K562 (cell line): ENCODE data around the gene SLC4A1. TPM values are rescaled to one million over a fixed set of nuclear protein-coding genes. Genes with fewer than 3 reads are reported as not detected.

Experiments used
- ATAC-seq: fragments of 200-7000 bp; cut with Tn5 transposase; 3 replicates; pipeline ENCODE4 v1.9.1; 2020; ENCODE audit warnings: moderate library complexity
- BruUV-seq: library from RNA; stranded (reverse); fragments of 400-500 nt; replicated peaks from 2 replicates; lab custom pipeline; 2021; lab: Mats Ljungman, UMichigan
- CTCF ChIA-PET: fragments of 300-600 bp; formaldehyde crosslinking; extraction: SDS; loops from one replicate; lab custom pipeline; 2021; ENCODE audit warnings: low intra/inter-chr PET ratio; lab: Yijun Ruan, JAX
- POLR2A ChIA-PET: fragments of 300-600, 350-650 bp; sonication (Branson Sonifier 250); formaldehyde crosslinking; extraction: SDS; loops from one replicate; lab custom pipeline; 2021; ENCODE audit warnings: antibody characterized with exemption, inconsistent platforms; lab: Yijun Ruan, JAX
- DNase-seq, 4 experiments: peaks; one replicate each; pipeline versions ENCODE4 v3.0.0 to v3.0.0-alpha.2; 2011 to 2018; ENCODE audit warnings: low spot score in 3 of 4, mixed read lengths in 3 of 4; ENCODE audit errors: extremely low read depth in 1 of 4
- FAIRE-seq: peaks from 2 replicates; lab custom pipeline; 2011; peaks lifted over from hg19 to GRCh38; lab: Jason Lieb, UNC
- H2AFZ ChIP-seq: 2 replicates; pipeline ENCODE4 v1.6.0; 2011; ENCODE audit warnings: low read depth, low read length, control low read depth, inconsistent platforms
- H3K27ac ChIP-seq: fragments of 200-600 bp; 3 replicates; pipeline ENCODE4 v1.8.0; 2011; ENCODE audit warnings: low read depth, mild to moderate bottlenecking, control low read depth, inconsistent platforms, low read length, moderate library complexity, mixed read lengths; ENCODE audit errors: extremely low read depth
- H3K27me3 ChIP-seq, 2 experiments: fragments of 300-600 bp in 1 of 2; 2 replicates in 1 of 2; 3 replicates in 1 of 2; pipeline versions ENCODE4 v1.6.0 to v1.8.0; 2011; ENCODE audit warnings: inconsistent platforms in 2 of 2, low read length in 2 of 2, mild to moderate bottlenecking in 1 of 2, mixed read lengths in 1 of 2, moderate library complexity in 1 of 2; ENCODE audit not compliant: control insufficient read depth in 2 of 2, insufficient read depth in 2 of 2
- H3K36me3 ChIP-seq: fragments of 300-600 bp; 3 replicates; pipeline ENCODE4 v1.8.0; 2011; ENCODE audit warnings: mild to moderate bottlenecking, low read length, inconsistent platforms; ENCODE audit not compliant: control insufficient read depth, insufficient read depth
- H3K4me1 ChIP-seq, 2 experiments: fragments of 200-600 bp in 1 of 2; replicated peaks in 1 of 2; 2 replicates in 1 of 2; 3 replicates in 1 of 2; pipeline versions ENCODE4 v1.5.1 to v1.8.0; 2011; ENCODE audit warnings: inconsistent platforms in 2 of 2, low read length in 2 of 2, mild to moderate bottlenecking in 1 of 2, mixed read lengths in 1 of 2, moderate library complexity in 1 of 2; ENCODE audit not compliant: control insufficient read depth in 2 of 2, insufficient read depth in 2 of 2
- H3K4me2 ChIP-seq: 2 replicates; pipeline ENCODE4 v1.6.1; 2011; ENCODE audit warnings: low read length, control low read depth, inconsistent platforms, mixed read lengths; ENCODE audit not compliant: insufficient read depth
- H3K4me3 ChIP-seq: fragments of 200-600 bp; sonication (generic), shearing (Covaris generic); 2 replicates; pipeline ENCODE4 v1.5.1; 2016; ENCODE audit warnings: control low read depth, inconsistent platforms
- H3K79me2 ChIP-seq: fragments of 200-600 bp; 3 replicates; pipeline ENCODE4 v1.8.0; 2011; ENCODE audit warnings: low read length, inconsistent platforms; ENCODE audit not compliant: control insufficient read depth, insufficient read depth
- H3K9ac ChIP-seq, 2 experiments: 2 replicates each; pipeline versions ENCODE4 v1.6.0 to v1.6.1; 2011; ENCODE audit warnings: low read depth in 2 of 2, low read length in 2 of 2, control low read depth in 1 of 2, inconsistent platforms in 1 of 2, mild to moderate bottlenecking in 1 of 2, mixed read lengths in 1 of 2; ENCODE audit not compliant: insufficient read depth in 1 of 2
- H3K9me1 ChIP-seq: one replicate; pipeline ENCODE4 v1.6.0; 2011; ENCODE audit warnings: inconsistent platforms, mild to moderate bottlenecking, low read length, moderate library complexity; ENCODE audit not compliant: control insufficient read depth, insufficient read depth
- H3K9me3 ChIP-seq: replicated peaks from 2 replicates; pipeline ENCODE4 v1.5.1; 2011; ENCODE audit warnings: low read depth, low read length, inconsistent platforms; ENCODE audit not compliant: control insufficient read depth, insufficient read depth
- H4K20me1 ChIP-seq: replicated peaks from 2 replicates; pipeline ENCODE4 v1.6.1; 2011; ENCODE audit warnings: low read length, inconsistent platforms, mixed read lengths; ENCODE audit not compliant: control insufficient read depth, insufficient read depth
- DNMT1 ChIP-seq: fragments of 450-650 bp; IDR thresholded peaks from 2 replicates; pipeline ENCODE4 v1.6.1; 2016; ENCODE audit warnings: antibody characterized with exemption, mild to moderate bottlenecking
- E2F8 ChIP-seq: fragments of 450-650 bp; IDR thresholded peaks from 2 replicates; pipeline ENCODE4 v1.7.1; 2018; ENCODE audit warnings: mild to moderate bottlenecking, low read depth; ENCODE audit not compliant: partially characterized antibody
- EHMT2 ChIP-seq: fragments of 450-650 bp; IDR thresholded peaks from 2 replicates; pipeline ENCODE4 v1.6.1; 2018; ENCODE audit warnings: antibody characterized with exemption
- ELF4 ChIP-seq: fragments of 450-650 bp; formaldehyde crosslinking; IDR thresholded peaks from 2 replicates; pipeline ENCODE4 v1.4.0; 2022; ENCODE audit warnings: missing genetic modification characterization
- ILK ChIP-seq: fragments of 450-650 bp; IDR thresholded peaks from 2 replicates; pipeline ENCODE4 v1.6.1; 2016; ENCODE audit warnings: missing genetic modification characterization, low read depth, mild to moderate bottlenecking, missing compliant biosample characterization, moderate library complexity, borderline replicate concordance
- JUN ChIP-seq, 2 experiments: sonication (generic) in 1 of 2; formaldehyde crosslinking in 1 of 2; IDR thresholded peaks; 2 replicates each; pipeline versions ENCODE4 v1.6.1 to v1.8.0; 2012 to 2022; ENCODE audit warnings: borderline replicate concordance in 2 of 2, mild to moderate bottlenecking in 2 of 2, improper control_type of control experiment in 1 of 2, low read depth in 1 of 2, low read length in 1 of 2, missing genetic modification reagents in 1 of 2
- KDM1A ChIP-seq, 2 experiments: fragments of 450-650 bp; IDR thresholded peaks; 2 replicates each; pipeline ENCODE4 v1.6.1; 2016; ENCODE audit warnings: mild to moderate bottlenecking in 2 of 2
- MCM2 ChIP-seq: fragments of 450-650 bp; IDR thresholded peaks from 2 replicates; pipeline ENCODE4 v1.6.1; 2017; ENCODE audit warnings: low read depth, mild to moderate bottlenecking
- NFATC3 ChIP-seq: fragments of 450-650 bp; IDR thresholded peaks from 2 replicates; pipeline ENCODE4 v1.6.1; 2017; ENCODE audit warnings: mild to moderate bottlenecking
- RHOXF2B ChIP-seq: fragments of 250-450 bp; sonication (Bioruptor Pico); conservative IDR thresholded peaks from 2 replicates; pipeline ENCODE4 v1.5.1; 2021
- TBP ChIP-seq: optimal IDR thresholded peaks from 2 replicates; pipeline ENCODE3; 2011; ENCODE audit warnings: low read depth, low read length, improper control_type of control experiment
- TFE3 ChIP-seq: fragments of 450-650 bp; formaldehyde crosslinking; IDR thresholded peaks from 2 replicates; pipeline ENCODE4 v1.4.0; 2020; ENCODE audit warnings: mild to moderate bottlenecking, mixed read lengths
- XRCC5 ChIP-seq: fragments of 200-400 bp; formaldehyde crosslinking; IDR thresholded peaks from 2 replicates; pipeline ENCODE4 v1.6.1; 2017; ENCODE audit warnings: low read depth, mild to moderate bottlenecking, low read length
- ZBTB26 ChIP-seq: fragments of 450-650 bp; formaldehyde crosslinking; IDR thresholded peaks from 2 replicates; pipeline ENCODE4 v1.4.0; 2022; ENCODE audit warnings: missing genetic modification characterization
- ZNF316 ChIP-seq: fragments of 450-650 bp; IDR thresholded peaks from 2 replicates; pipeline ENCODE4 v1.6.1; 2016
- ZNF395 ChIP-seq: fragments of 200-800 bp; sonication (Bioruptor generic); IDR thresholded peaks from 2 replicates; pipeline ENCODE4 v1.6.1; 2017; ENCODE audit warnings: missing genetic modification characterization, missing compliant biosample characterization
- ZNF436 ChIP-seq: fragments of 250-450, 450-650 bp; sonication (Bioruptor Pico); formaldehyde crosslinking; IDR thresholded peaks from 2 replicates; pipeline ENCODE4 v1.7.0; 2020; ENCODE audit warnings: mild to moderate bottlenecking
- ZSCAN29 ChIP-seq: fragments of 450-650 bp; IDR thresholded peaks from 2 replicates; pipeline ENCODE4 v1.6.1; 2017
- WGBS: fragments of 100-300 bp; shearing (Covaris generic); methylation state at CpG from one replicate; pipeline ENCODE4 v1.1.6; 2016; ENCODE audit warnings: low coverage, mixed read lengths; ENCODE audit not compliant: insufficient coverage; ENCODE audit errors: missing lambda C conversion rate; 5-methylcytosine and 5-hydroxymethylcytosine counted together
- in situ Hi-C: fragments of 300-500 bp; cut with MboI; formaldehyde crosslinking; loops from 4 replicates; pipeline ENCODE4 v1.15.0; 2018; ENCODE audit warnings: inconsistent platforms, mixed read lengths
- intact Hi-C: fragments of 100-400 bp; cut with micrococcal nuclease; formaldehyde crosslinking; loops from 2 replicates; pipeline ENCODE4 v1.14.2; 2022
- polyA plus RNA-seq, 8 experiments: library from polyadenylated mRNA; depleted of rRNA in 4 of 8; stranded (reverse) in 5 of 8; unstranded in 3 of 8; fragments of >200 nt; fragmentation: Nextera tagmentation in 2 of 8; fragmentation: Illumina TruSeq in 1 of 8; extraction: Ambion mirVana in 2 of 8; extraction: Trizol in 1 of 8; gene quantifications; 2 replicates each; pipeline versions ENCODE4 v1.2.1 to v1.2.3, GENCODE V29; 2011 to 2014; ENCODE audit warnings: inconsistent platforms in 1 of 8, missing spikeins in 1 of 8
- total RNA-seq, 7 experiments: library from RNA; depleted of rRNA in 6 of 7; stranded (reverse); fragments of >200 nt in 6 of 7; fragmentation: Illumina TruSeq in 2 of 7; extraction: Trizol in 2 of 7; gene quantifications; 2 replicates each; pipeline versions ENCODE4 v1.2.1 to v1.2.3, GENCODE V29; 2011 to 2021; ENCODE audit warnings: low replicate concordance in 1 of 7

Gene SLC4A1
- total and polyA plus RNA-seq, 9 of the 15 experiments (the other 6 are each of a cell fraction or from before 2014, with no cell fraction given): 0.14 to 1.00 (median 0.53) TPM

- Histone ChIP-seq H3K9me1 (peaks cover 4% of the 10 kb centered on the region), H3K27me3 (no peaks in the 10 kb centered on the region), H2AFZ (no peak overlapping the region), H3K4me2 (no peak overlapping the region), H3K36me3 (peaks cover 52% of the 10 kb centered on the region), H3K9ac (no peak overlapping the region), H3K79me2 (peaks cover 6% of the 10 kb centered on the region; the same call in 1 of the 3 replicates), H4K20me1 (peaks cover 12% of the 10 kb centered on the region), H3K27ac (no peak overlapping the region), H3K9me3 (no peaks in the 10 kb centered on the region), H3K4me3 (no peak overlapping the region), H3K4me1 (peaks cover 38 to 53% of the 10 kb centered on the region in 2 experiments)
- intact Hi-C loops (no loop called here), in situ Hi-C loops (no loop called here)
- FAIRE-seq (no peak), DNase-seq (no peak), ATAC-seq (no peak)
- BruUV-seq: no TSS peak
- TF ChIP-seq KDM1A (IDR thresholded peaks at IDR 0.05) (no peak), ZBTB26 (CRISPR knock-in tag) (no peak), NFATC3 (no peak), ILK (tag) (no peak), ZNF316 (no peak), DNMT1 (no peak), ZNF436 (CRISPR knock-in tag) (no peak), ZNF395 (no peak), ZSCAN29 (no peak), E2F8 (no peak), MCM2 (no peak), RHOXF2B (CRISPR knock-in tag) (no peak), ELF4 (CRISPR knock-in tag) (no peak), TFE3 (CRISPR knock-in tag) (no peak), XRCC5 (no peak), EHMT2 (no peak), JUN (IDR thresholded peaks at IDR 0.05; ENCODE audit: borderline replicate concordance, low read depth, low read length) (no peak), JUN (CRISPR knock-in tag; IDR thresholded peaks at IDR 0.05; ENCODE audit: borderline replicate concordance) (no peak), TBP (no peak)
- 80% methylated on average over 11 of the region's 17 CpGs for whole genome bisulfite sequencing
- POLR2A ChIA-PET: interaction anchor here (0.7 to 0.9 kb wide), 2 partner anchors 66 to 126 kb away, joined by 3 read pairs; no protein-coding TSS in a partner anchor
- CTCF ChIA-PET: no interaction called here
Measured at GRCh38 chr17:44207319-44207718, 60.6 kb downstream of the SLC4A1 start.
